SK-N-MC (cell line): Measurements from ENCODE around the gene RGS3.

Experiments
- DNase-seq: peaks from one replicate; pipeline ENCODE4 v3.0.0-alpha.2; 2011; ENCODE audit warnings: low read depth, low spot score
- H3K27ac ChIP-seq: fragments of 200-600 bp; sonication (generic); 2 replicates; pipeline ENCODE4 v1.5.1; 2016; ENCODE audit warnings: mixed run types
- H3K36me3 ChIP-seq: fragments of 200-600 bp; sonication (generic); 2 replicates; pipeline ENCODE4 v1.6.1; 2017; ENCODE audit warnings: antibody characterized with exemption, low read length, mixed read lengths; ENCODE audit not compliant: insufficient read depth
- H3K4me3 ChIP-seq: fragments of 200-600 bp; sonication (generic); 2 replicates; pipeline ENCODE4 v1.5.1; 2016
- H3K9ac ChIP-seq: fragments of 200-600 bp; sonication (generic); 2 replicates; pipeline ENCODE4 v1.8.0; 2017; ENCODE audit warnings: mixed run types, mixed read lengths; ENCODE audit not compliant: insufficient read length
- H3K9me3 ChIP-seq: fragments of 200-600 bp; sonication (generic); 2 replicates; pipeline ENCODE4 v1.6.1; 2017; ENCODE audit warnings: low read depth, mild to moderate bottlenecking, antibody characterized with exemption, low read length, moderate library complexity, mixed read lengths
- EZH2 ChIP-seq: fragments of 200-600 bp; sonication (generic); IDR thresholded peaks from one replicate; pipeline ENCODE4 v1.6.1; 2017; ENCODE audit warnings: antibody characterized with exemption
- FOXP2 ChIP-seq: optimal IDR thresholded peaks from 2 replicates; pipeline ENCODE3; 2011; ENCODE audit warnings: mild to moderate bottlenecking, moderate library complexity; ENCODE audit not compliant: insufficient read depth; ENCODE audit errors: extremely low read length, control extremely low read depth
- POLR2AphosphoS5 ChIP-seq: IDR thresholded peaks from 2 replicates; pipeline ENCODE4 v1.6.1; 2012; ENCODE audit warnings: mild to moderate bottlenecking, low read depth, low read length, borderline replicate concordance

The RGS3 gene

DNA sequence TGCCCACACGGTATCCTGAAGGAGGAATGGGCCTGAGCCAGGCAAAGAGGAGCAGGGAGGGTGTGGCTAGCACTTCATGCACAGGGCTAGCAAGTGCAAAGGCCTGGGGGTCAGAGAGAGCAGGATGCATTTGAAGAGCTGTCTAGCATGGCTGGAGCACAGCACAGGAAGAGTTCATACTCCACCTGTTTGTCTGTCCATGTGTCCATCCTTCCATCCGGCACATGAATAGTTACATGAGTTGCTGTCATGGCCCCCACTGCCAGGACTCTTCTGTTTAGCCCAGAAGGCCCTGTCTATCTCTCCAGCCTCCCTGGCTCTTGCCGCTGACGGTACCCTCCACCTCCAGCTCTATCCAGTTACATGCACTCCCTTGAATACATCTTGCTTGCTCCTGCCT lies 17.1 kb downstream of the RGS3 start:
- no peak for DNase-seq
- TF ChIP-seq EZH2 (no peak), FOXP2 (no peak)
- Histone ChIP-seq H3K4me3 (no peak overlapping the region), H3K36me3 (no peaks in the 10 kb centered on the region), H3K9me3 (no peaks in the 10 kb centered on the region), H3K27ac (no peak overlapping the region), H3K9ac (no peak overlapping the region)

DNA sequence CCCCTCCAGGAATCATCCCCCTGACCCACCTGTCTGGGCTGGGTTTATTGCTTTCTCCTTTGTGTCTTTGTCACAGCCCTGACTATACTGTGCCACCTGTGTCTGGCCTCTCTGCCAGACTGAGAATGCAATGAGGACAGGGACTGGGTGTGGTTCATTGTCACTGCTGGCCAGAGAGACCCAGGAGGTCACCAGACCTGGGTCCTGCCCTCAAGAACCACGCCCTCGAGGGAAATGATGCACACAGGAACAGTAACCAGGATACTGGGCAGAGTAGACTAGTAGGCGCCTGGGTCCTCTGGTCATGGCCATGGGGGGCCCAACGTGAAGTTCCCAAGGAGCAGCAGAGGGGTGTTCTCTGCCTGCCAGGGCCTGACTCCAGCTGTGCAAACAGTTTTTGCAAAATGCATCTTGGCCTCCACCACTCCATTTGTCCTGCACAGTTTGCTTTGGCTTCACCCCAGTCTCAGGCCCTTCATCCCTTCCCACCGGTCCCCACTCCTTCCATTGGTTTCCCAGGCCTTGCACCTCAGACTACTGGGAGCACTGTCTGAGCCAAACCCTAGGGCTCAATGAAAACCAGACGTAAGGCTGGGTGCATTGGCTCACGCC lies 17.8 kb downstream of the RGS3 start:
- TF ChIP-seq FOXP2 (no peak), POLR2AphosphoS5 (no peak), EZH2 (no peak)
- Histone ChIP-seq H3K36me3 (no peaks in the 10 kb centered on the region), H3K27ac (no peak overlapping the region), H3K9me3 (no peaks in the 10 kb centered on the region), H3K4me3 (no peak overlapping the region), H3K9ac (no peak overlapping the region)
- DNase-seq: no peak

DNA sequence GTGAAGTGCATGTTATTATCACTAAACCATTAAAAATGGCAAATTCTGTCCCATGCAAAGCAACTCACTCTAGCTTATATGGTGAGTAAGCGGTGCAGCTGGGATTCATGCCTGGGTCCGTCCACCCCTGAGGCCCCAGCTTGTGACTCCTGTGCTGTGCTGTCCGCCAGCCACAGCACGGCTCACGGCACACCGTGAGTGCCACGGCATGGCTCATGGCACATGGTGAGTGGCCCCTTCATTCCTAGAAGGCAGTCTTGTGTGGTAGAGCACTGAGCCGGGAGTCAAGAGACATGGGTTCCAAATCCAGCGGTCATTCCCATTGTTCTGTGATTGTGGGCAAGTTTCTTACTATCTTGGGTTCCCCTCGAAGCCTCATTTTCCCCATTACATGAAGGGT lies 18.8 kb downstream of the RGS3 start:
- H3K36me3 ChIP-seq: no peaks in the 10 kb centered on the region
- no peaks in the 10 kb centered on the region for H3K9me3 ChIP-seq
- no peak overlapping the region for H3K27ac ChIP-seq
- TF ChIP-seq POLR2AphosphoS5 (no peak), EZH2 (no peak), FOXP2 (no peak)
- no peak for DNase-seq
- H3K4me3 ChIP-seq: no peak overlapping the region
- H3K9ac ChIP-seq: no peak overlapping the region

DNA sequence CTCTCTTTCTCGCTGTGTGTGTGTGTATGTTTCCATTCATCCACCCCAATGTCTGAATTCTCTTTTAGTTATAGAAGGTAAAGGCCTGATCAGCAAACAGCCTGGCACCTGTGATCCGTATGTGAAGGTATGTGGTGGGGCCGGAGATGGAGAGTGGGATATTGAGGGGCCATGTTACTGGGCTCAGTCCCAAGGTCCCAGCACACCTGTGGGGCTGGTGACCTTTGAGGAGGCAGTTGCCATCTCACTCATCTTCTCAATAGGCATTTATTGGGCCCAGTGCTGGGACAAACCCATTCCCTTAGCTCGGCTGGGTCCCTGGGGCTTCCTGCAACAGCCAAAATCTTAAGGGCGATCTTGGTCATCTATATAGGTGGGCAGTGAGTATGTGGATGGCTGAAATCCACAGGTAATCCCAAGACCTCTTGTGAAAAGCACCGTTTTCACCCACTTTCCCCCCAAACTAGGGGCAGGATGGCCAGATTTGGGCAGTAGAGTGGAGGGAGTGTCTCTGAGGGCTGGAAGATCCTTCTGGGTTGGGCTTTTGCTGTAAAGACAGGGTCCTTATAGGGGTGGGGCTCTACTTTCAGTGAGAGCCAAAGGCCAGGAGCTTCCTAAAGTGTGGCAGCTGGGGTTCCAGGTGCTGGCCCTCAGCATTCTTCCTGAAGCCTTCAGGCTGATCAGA lies 19.6 kb downstream of the RGS3 start:
- H3K27ac ChIP-seq: no peak overlapping the region

DNA sequence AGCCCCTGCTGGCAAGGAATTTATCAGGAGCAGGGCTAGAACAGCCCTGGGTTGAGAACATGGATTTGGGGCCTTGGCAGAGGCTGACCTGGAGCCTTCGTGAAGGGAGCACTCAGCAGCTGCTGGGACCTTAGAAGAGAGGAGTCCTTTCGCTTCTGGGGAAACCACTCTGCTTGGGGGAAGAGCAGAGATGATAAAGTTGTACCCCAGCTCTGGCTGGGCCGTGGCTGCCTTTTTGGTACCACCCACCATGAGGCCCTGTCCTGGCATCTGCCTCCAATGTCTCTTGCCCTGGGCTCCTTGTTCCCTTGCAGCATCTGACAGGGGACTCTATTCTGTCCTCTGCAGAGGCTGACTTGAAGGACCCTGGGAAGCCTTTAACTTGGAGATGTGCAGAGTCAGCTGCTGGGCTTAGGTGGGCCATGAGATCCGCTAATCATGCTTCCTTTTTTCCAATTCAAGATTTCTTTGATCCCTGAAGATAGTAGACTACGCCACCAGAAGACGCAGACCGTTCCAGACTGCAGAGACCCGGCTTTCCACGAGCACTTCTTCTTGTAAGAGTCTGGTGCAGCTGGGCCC lies 20.2 kb downstream of the RGS3 start:
- H3K36me3 ChIP-seq: no peaks in the 10 kb centered on the region
- no peaks in the 10 kb centered on the region for H3K9me3 ChIP-seq
- no peak for TF ChIP-seq POLR2AphosphoS5
- TF ChIP-seq FOXP2: no peak
- no peak for TF ChIP-seq EZH2
- H3K4me3 ChIP-seq: no peak overlapping the region
- H3K27ac ChIP-seq: no peak overlapping the region
- DNase-seq: no peak
- no peak overlapping the region for H3K9ac ChIP-seq

More for the DNA sequence above, 19.6 kb downstream of the RGS3 start:
- TF ChIP-seq FOXP2 (no peak), POLR2AphosphoS5 (no peak), EZH2 (no peak)
- DNase-seq: no peak
- no peak overlapping the region for H3K9ac ChIP-seq
- H3K36me3 ChIP-seq: no peaks in the 10 kb centered on the region
- no peak overlapping the region for H3K4me3 ChIP-seq
- no peaks in the 10 kb centered on the region for H3K9me3 ChIP-seq

DNA sequence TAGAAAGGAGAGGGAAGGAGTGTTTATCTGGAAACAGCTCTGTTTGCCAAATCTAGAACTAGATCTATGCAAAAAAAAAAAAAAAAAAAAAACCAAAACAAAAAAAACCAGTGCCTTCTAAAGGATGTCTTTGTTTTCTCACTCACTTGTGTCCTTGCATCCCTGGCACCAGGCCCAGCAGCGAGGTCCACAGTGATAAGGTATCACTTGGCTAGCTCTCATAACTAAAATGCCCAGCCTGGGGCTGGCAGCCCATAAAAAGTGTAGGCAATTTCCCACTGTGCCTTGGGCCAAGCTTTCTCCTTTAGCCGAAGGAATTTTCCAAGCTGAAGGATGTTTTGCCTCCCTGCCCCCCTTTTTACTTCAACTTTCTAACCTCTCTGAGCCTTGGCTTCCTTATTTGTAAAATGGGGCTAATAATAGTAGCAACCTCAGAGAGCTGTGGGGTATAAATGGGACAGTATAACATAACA lies 20.8 kb downstream of the RGS3 start:
- H3K9me3 ChIP-seq: no peaks in the 10 kb centered on the region
- H3K27ac ChIP-seq: no peak overlapping the region
- H3K9ac ChIP-seq: no peak overlapping the region
- no peak for DNase-seq
- no peak overlapping the region for H3K4me3 ChIP-seq
- TF ChIP-seq EZH2 (no peak), POLR2AphosphoS5 (no peak), FOXP2 (no peak)
- H3K36me3 ChIP-seq: no peaks in the 10 kb centered on the region

DNA sequence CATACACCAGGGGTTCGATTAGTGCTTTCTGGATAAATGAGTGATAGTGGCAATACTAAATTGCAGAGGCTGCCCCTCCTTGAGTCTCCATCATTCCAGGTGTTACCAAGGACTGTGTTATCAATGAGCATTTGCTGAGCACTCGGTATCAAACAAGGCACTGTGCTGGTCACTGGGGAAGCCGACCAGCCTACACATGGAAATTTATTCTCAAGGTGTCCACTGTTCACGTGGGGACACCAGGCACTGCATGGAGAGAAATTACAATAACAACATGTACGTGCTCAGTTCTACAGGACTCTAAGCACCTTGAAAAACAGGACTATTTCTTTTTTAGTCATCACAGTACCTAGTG lies 22.2 kb downstream of the RGS3 start:
- H3K36me3 ChIP-seq: no peaks in the 10 kb centered on the region
- H3K27ac ChIP-seq: no peak overlapping the region
- no peak for DNase-seq
- H3K9ac ChIP-seq: no peak overlapping the region
- no peak overlapping the region for H3K4me3 ChIP-seq
- TF ChIP-seq POLR2AphosphoS5: no peak
- TF ChIP-seq EZH2: no peak
- TF ChIP-seq FOXP2: no peak
- H3K9me3 ChIP-seq: no peaks in the 10 kb centered on the region

DNA sequence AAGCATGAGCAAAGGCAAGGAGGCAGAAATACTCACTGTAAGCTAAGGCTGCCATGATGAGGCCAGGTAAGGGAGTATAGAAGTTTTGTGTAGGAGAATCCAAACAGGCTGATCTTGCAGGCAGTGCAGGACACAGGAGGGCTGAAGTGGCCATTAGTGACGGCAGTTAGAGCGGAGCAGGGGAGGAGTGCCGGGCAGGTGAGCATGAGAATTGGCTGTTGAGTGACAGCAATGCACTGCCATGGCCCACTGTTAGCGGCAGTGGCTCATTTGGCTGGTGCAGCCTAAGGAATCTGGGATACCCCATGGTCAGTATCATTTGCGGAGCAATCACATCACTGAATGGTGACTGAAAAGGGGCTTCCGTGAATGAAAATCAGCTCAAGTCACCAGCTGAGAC lies 22.8 kb downstream of the RGS3 start:
- H3K9me3 ChIP-seq: no peaks in the 10 kb centered on the region
- H3K4me3 ChIP-seq: no peak overlapping the region
- no peak overlapping the region for H3K9ac ChIP-seq
- H3K36me3 ChIP-seq: no peaks in the 10 kb centered on the region
- DNase-seq: no peak
- no peak overlapping the region for H3K27ac ChIP-seq
- TF ChIP-seq EZH2 (no peak), FOXP2 (no peak), POLR2AphosphoS5 (no peak)

DNA sequence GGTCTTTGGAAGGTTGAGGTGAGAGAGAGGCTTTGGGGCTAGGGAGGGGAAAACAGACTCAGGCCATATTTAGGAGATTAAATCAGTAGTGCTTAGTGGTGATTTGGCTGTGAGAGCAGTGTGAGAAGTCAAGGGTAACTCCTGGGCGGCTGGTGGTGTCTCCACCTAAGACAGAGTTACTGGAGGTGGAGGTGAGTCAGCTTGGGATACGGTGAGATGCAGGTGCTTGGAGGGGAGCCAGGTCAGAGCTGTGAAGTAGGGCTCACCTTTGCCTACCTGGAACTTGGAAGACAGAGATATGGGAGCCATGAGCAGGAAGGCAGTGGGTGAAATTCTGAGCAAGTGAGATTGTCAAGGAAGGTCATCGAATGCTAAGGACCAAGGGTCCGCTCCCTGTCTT lies 24.5 kb downstream of the RGS3 start:
- H3K9ac ChIP-seq: no peak overlapping the region
- H3K36me3 ChIP-seq: no peaks in the 10 kb centered on the region
- no peaks in the 10 kb centered on the region for H3K9me3 ChIP-seq
- TF ChIP-seq FOXP2: no peak
- TF ChIP-seq POLR2AphosphoS5: no peak
- no peak for TF ChIP-seq EZH2
- no peak overlapping the region for H3K4me3 ChIP-seq
- H3K27ac ChIP-seq: no peak overlapping the region
- no peak for DNase-seq
